HEK293 (cell line): ENCODE data around the gene NSL1.

ENCODE experiments used
- CTCF ChIA-PET: fragments of 350-600 bp; formaldehyde crosslinking; extraction: SDS; loops from one replicate; lab custom pipeline; 2021; ENCODE audit warnings: antibody characterized with exemption; lab: Yijun Ruan, JAX
- POLR2A ChIA-PET: fragments of 300-600 bp; formaldehyde crosslinking; extraction: SDS; loops from one replicate; lab custom pipeline; 2020; ENCODE audit warnings: antibody characterized with exemption, inconsistent platforms; lab: Yijun Ruan, JAX
- H3K27ac ChIP-seq: fragments of 200-500 bp; sonication (Bioruptor generic); 2 replicates; pipeline ENCODE4 v1.5.1; 2014; ENCODE audit warnings: low read depth, low read length, control low read depth, inconsistent platforms; ENCODE audit errors: extremely low read depth
- H3K36me3 ChIP-seq, 2 experiments: fragments of 200-500 bp in 1 of 2; sonication (Bioruptor generic) in 1 of 2; 1 replicate in 1 of 2; 2 replicates in 1 of 2; pipeline ENCODE4 v1.5.1; 2014 to 2017; ENCODE audit warnings: inconsistent platforms in 2 of 2, low read length in 2 of 2; ENCODE audit not compliant: control insufficient read depth in 2 of 2, insufficient read depth in 1 of 2
- H3K4me1 ChIP-seq: fragments of 200-500 bp; sonication (Bioruptor generic); 2 replicates; pipeline ENCODE4 v1.5.1; 2014; ENCODE audit warnings: mild to moderate bottlenecking, low read length, inconsistent platforms; ENCODE audit not compliant: control insufficient read depth, insufficient read depth
- H3K4me3 ChIP-seq: 2 replicates; pipeline ENCODE4 v1.5.1; 2011; ENCODE audit warnings: low read depth, mild to moderate bottlenecking, control low read depth, low read length, moderate library complexity
- H3K9me3 ChIP-seq: fragments of 200-500 bp; sonication (Bioruptor generic); 2 replicates; pipeline ENCODE4 v1.5.1; 2014; ENCODE audit warnings: low read depth, low read length, inconsistent platforms; ENCODE audit not compliant: control insufficient read depth, insufficient read depth
- BCL11B ChIP-seq: fragments of 450-650 bp; formaldehyde crosslinking; IDR thresholded peaks from 2 replicates; pipeline ENCODE4 v1.5.1; 2016; ENCODE audit warnings: low read depth, missing biosample characterization, missing genetic modification characterization
- EGR2 ChIP-seq: fragments of 450-650 bp; formaldehyde crosslinking; IDR thresholded peaks from 2 replicates; pipeline ENCODE4 v1.5.1; 2016; ENCODE audit warnings: low read depth, missing biosample characterization, missing genetic modification characterization
- HOXC10 ChIP-seq: sonication (generic); formaldehyde crosslinking; IDR thresholded peaks from 2 replicates; pipeline ENCODE4 v1.8.1; 2023; ENCODE audit warnings: mild to moderate bottlenecking, missing genetic modification reagents
- KLF10 ChIP-seq: fragments of 450-650 bp; IDR thresholded peaks from 2 replicates; pipeline ENCODE4 v1.5.1; 2018; ENCODE audit warnings: missing biosample characterization, mild to moderate bottlenecking, missing genetic modification characterization
- MYNN ChIP-seq: fragments of 450-650 bp; formaldehyde crosslinking; IDR thresholded peaks from 2 replicates; pipeline ENCODE4 v1.5.1; 2016; ENCODE audit warnings: missing biosample characterization, missing genetic modification characterization, borderline replicate concordance
- SCRT2 ChIP-seq: fragments of 450-650 bp; formaldehyde crosslinking; IDR thresholded peaks from 2 replicates; pipeline ENCODE4 v1.5.1; 2016; ENCODE audit warnings: missing biosample characterization, missing genetic modification characterization
- TRIM28 ChIP-seq: IDR thresholded peaks from 2 replicates; pipeline ENCODE4 v1.6.1; 2011; ENCODE audit warnings: low read length, control low read depth, borderline replicate concordance
- YY1 ChIP-seq: fragments of 450-650 bp; formaldehyde crosslinking; IDR thresholded peaks from 2 replicates; pipeline ENCODE4 v1.5.1; 2018; ENCODE audit warnings: missing biosample characterization, missing genetic modification characterization
- ZBTB20 ChIP-seq: fragments of 450-650 bp; formaldehyde crosslinking; IDR thresholded peaks from 2 replicates; pipeline ENCODE4 v1.5.1; 2016; ENCODE audit warnings: missing biosample characterization, missing genetic modification characterization
- ZBTB21 ChIP-seq: fragments of 450-650 bp; formaldehyde crosslinking; IDR thresholded peaks from 2 replicates; pipeline ENCODE4 v1.5.1; 2017; ENCODE audit warnings: missing biosample characterization, missing genetic modification characterization
- ZBTB8A ChIP-seq: fragments of 450-650 bp; formaldehyde crosslinking; IDR thresholded peaks from 2 replicates; pipeline ENCODE4 v1.5.1; 2016; ENCODE audit warnings: missing biosample characterization, missing genetic modification characterization
- ZFHX2 ChIP-seq: fragments of 450-650 bp; formaldehyde crosslinking; conservative IDR thresholded peaks from 2 replicates; pipeline ENCODE4 v1.5.1; 2016; ENCODE audit warnings: missing biosample characterization, missing genetic modification characterization
- ZFP37 ChIP-seq: fragments of 450-650 bp; formaldehyde crosslinking; IDR thresholded peaks from 2 replicates; pipeline ENCODE4 v1.5.1; 2016; ENCODE audit warnings: missing biosample characterization, missing genetic modification characterization
- ZIC2 ChIP-seq: fragments of 450-650 bp; formaldehyde crosslinking; IDR thresholded peaks from 2 replicates; pipeline ENCODE4 v1.5.1; 2016; ENCODE audit warnings: missing biosample characterization, missing genetic modification characterization
- ZNF140 ChIP-seq: fragments of 450-650 bp; formaldehyde crosslinking; IDR thresholded peaks from 2 replicates; pipeline ENCODE4 v1.5.1; 2016; ENCODE audit warnings: missing biosample characterization, missing genetic modification characterization
- ZNF184 ChIP-seq: fragments of 450-650 bp; IDR thresholded peaks from 2 replicates; pipeline ENCODE4 v1.5.1; 2018; ENCODE audit warnings: missing biosample characterization, mild to moderate bottlenecking, missing genetic modification characterization
- ZNF202 ChIP-seq: fragments of 450-650 bp; formaldehyde crosslinking; IDR thresholded peaks from 2 replicates; pipeline ENCODE4 v1.5.1; 2016; ENCODE audit warnings: missing biosample characterization, missing genetic modification characterization, borderline replicate concordance
- ZNF24 ChIP-seq: fragments of 450-650 bp; formaldehyde crosslinking; IDR thresholded peaks from 2 replicates; pipeline ENCODE4 v1.5.1; 2016; ENCODE audit warnings: missing biosample characterization, missing genetic modification characterization
- ZNF335 ChIP-seq: fragments of 450-650 bp; formaldehyde crosslinking; conservative IDR thresholded peaks from 2 replicates; pipeline ENCODE4 v1.5.1; 2016; ENCODE audit warnings: missing biosample characterization, missing genetic modification characterization
- ZNF366 ChIP-seq: fragments of 450-650 bp; formaldehyde crosslinking; conservative IDR thresholded peaks from 2 replicates; pipeline ENCODE4 v1.5.1; 2016; ENCODE audit warnings: missing biosample characterization, missing genetic modification characterization
- ZNF37A ChIP-seq: fragments of 450-650 bp; IDR thresholded peaks from 2 replicates; pipeline ENCODE4 v1.5.1; 2018; ENCODE audit warnings: missing biosample characterization, missing genetic modification characterization
- ZNF433 ChIP-seq: fragments of 450-650 bp; formaldehyde crosslinking; IDR thresholded peaks from 2 replicates; pipeline ENCODE4 v1.5.1; 2016; ENCODE audit warnings: missing biosample characterization, missing genetic modification characterization, low read depth
- ZNF544 ChIP-seq: fragments of 450-650 bp; formaldehyde crosslinking; IDR thresholded peaks from 2 replicates; pipeline ENCODE4 v1.5.0; 2017; ENCODE audit warnings: missing biosample characterization, missing genetic modification characterization
- ZNF626 ChIP-seq: fragments of 450-650 bp; sonication (Bioruptor Pico); formaldehyde crosslinking; IDR thresholded peaks from 2 replicates; pipeline ENCODE4 v1.5.1; 2018; ENCODE audit warnings: missing biosample characterization, missing genetic modification characterization, inconsistent platforms
- ZNF670 ChIP-seq: fragments of 450-650 bp; formaldehyde crosslinking; IDR thresholded peaks from 2 replicates; pipeline ENCODE4 v1.5.1; 2016; ENCODE audit warnings: missing biosample characterization, missing genetic modification characterization, low read depth
- ZNF677 ChIP-seq: fragments of 450-650 bp; IDR thresholded peaks from 2 replicates; pipeline ENCODE4 v1.5.0; 2018; ENCODE audit warnings: missing biosample characterization, mild to moderate bottlenecking, missing genetic modification characterization, moderate library complexity
- ZNF776 ChIP-seq: fragments of 450-650 bp; formaldehyde crosslinking; IDR thresholded peaks from 2 replicates; pipeline ENCODE4 v1.5.0; 2017; ENCODE audit warnings: missing biosample characterization, missing genetic modification characterization, borderline replicate concordance
- ZNF792 ChIP-seq: fragments of 450-650 bp; formaldehyde crosslinking; IDR thresholded peaks from 2 replicates; pipeline ENCODE4 v1.5.1; 2016; ENCODE audit warnings: missing biosample characterization, missing genetic modification characterization
- ZSCAN16 ChIP-seq: fragments of 450-650 bp; formaldehyde crosslinking; IDR thresholded peaks from 2 replicates; pipeline ENCODE4 v1.5.1; 2016; ENCODE audit warnings: missing biosample characterization, missing genetic modification characterization
- ZSCAN23 ChIP-seq: fragments of 450-650 bp; formaldehyde crosslinking; IDR thresholded peaks from 2 replicates; pipeline ENCODE4 v1.5.1; 2016; ENCODE audit warnings: missing biosample characterization, missing genetic modification characterization
- TF ChIP-seq, protein P1 (sequence below): fragments of 450-650 bp; IDR thresholded peaks from 2 replicates; pipeline ENCODE4 v1.5.1; 2018; ENCODE audit warnings: missing biosample characterization, mild to moderate bottlenecking, missing genetic modification characterization
- TF ChIP-seq, protein P2 (sequence below): fragments of 450-650 bp; formaldehyde crosslinking; IDR thresholded peaks from 2 replicates; pipeline ENCODE4 v1.5.1; 2017; ENCODE audit warnings: missing biosample characterization, missing genetic modification characterization
- TF ChIP-seq, protein P3 (sequence below): fragments of 450-650 bp; formaldehyde crosslinking; IDR thresholded peaks from 2 replicates; pipeline ENCODE4 v1.5.1; 2016; ENCODE audit warnings: missing biosample characterization, missing genetic modification characterization
- TF ChIP-seq, protein P4 (sequence below): fragments of 450-650 bp; formaldehyde crosslinking; IDR thresholded peaks from 2 replicates; pipeline ENCODE4 v1.5.1; 2016; ENCODE audit warnings: missing biosample characterization, missing genetic modification characterization

Gene NSL1

DNA sequence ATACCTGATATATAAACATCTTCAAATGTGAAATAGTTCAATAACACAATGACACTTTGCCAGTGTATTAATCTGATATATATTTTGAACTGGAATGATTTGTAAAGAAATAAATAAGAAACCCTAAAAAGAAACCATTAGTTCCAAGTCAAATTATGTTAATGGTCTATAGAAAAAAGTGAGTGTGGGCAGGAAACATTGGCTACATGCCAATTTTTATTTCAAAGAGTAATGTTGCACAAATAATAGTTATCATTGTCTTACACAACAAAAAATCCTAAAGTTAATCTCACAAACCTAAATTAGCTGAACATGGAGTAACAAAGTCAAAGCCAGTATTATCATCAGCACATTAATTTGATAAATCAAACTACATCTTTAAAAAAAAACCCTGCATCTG lies 54.0 kb downstream of the NSL1 start:
- CTCF ChIA-PET, result interaction anchor here (0.7 to 7.6 kb wide), 9 partner anchors 12 to 703 kb away, joined by 3 to 73 read pairs (median 3); partner anchors contain the start of genes DTL and INTS7

DNA sequence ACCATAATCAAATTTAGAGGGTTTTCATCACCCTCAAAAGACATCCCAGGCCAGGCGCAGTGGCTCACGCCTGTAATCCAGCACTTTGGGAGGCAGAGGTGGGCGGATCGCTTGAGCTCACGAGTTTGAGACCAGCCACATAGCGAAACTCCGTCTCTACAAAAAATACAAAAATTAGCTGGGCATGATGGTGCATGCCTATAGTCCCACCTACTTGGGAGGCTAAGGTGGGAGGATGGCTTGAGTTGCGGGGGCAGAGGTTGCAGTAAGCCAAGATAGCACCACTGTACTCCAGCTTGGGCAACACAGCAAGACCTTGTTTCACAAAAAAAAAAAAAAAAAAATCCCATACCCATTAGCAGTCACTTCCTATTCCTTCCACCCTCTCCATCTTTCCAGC lies 58.5 kb downstream of the NSL1 start:
- CTCF ChIA-PET, result no interaction called here
- TF ChIP-seq ZNF202 (tag by site-specific recombination) (no peak), ZBTB20 (tag by site-specific recombination) (no peak), ZFHX2 (peak; percentile 81), EGR2 (tag by site-specific recombination) (peak; percentile 84), ZNF626 (tag by site-specific recombination) (no peak), SCRT2 (tag by site-specific recombination) (no peak), ZFP37 (tag by site-specific recombination) (no peak), ZSCAN16 (tag by site-specific recombination) (no peak), TRIM28 (no peak), ZIC2 (tag by site-specific recombination) (no peak)
- no peaks in the 10 kb centered on the region for H3K4me1 ChIP-seq
- POLR2A ChIA-PET, result no interaction called here
- no peak overlapping the region for H3K27ac ChIP-seq
- no peak overlapping the region for H3K4me3 ChIP-seq
- H3K36me3 ChIP-seq, result peaks cover 0 to 5% of the 10 kb centered on the region in 2 experiments; a peak in 1 of 3 replicates
- H3K9me3 ChIP-seq, result no peaks in the 10 kb centered on the region

More for the DNA sequence above, 54.0 kb downstream of the NSL1 start:
- Histone ChIP-seq H3K36me3 (peaks cover 0 to 9% of the 10 kb centered on the region in 2 experiments; a peak in 1 of 3 replicates), H3K27ac (no peak overlapping the region), H3K4me1 (no peaks in the 10 kb centered on the region), H3K4me3 (no peak overlapping the region), H3K9me3 (no peaks in the 10 kb centered on the region)
- POLR2A ChIA-PET, result no interaction called here
- TF ChIP-seq, protein P1, sequence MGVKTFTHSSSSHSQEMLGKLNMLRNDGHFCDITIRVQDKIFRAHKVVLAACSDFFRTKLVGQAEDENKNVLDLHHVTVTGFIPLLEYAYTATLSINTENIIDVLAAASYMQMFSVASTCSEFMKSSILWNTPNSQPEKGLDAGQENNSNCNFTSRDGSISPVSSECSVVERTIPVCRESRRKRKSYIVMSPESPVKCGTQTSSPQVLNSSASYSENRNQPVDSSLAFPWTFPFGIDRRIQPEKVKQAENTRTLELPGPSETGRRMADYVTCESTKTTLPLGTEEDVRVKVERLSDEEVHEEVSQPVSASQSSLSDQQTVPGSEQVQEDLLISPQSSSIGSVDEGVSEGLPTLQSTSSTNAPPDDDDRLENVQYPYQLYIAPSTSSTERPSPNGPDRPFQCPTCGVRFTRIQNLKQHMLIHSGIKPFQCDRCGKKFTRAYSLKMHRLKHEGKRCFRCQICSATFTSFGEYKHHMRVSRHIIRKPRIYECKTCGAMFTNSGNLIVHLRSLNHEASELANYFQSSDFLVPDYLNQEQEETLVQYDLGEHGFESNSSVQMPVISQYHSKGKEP, result peak; percentile 52
- TF ChIP-seq, protein P2, sequence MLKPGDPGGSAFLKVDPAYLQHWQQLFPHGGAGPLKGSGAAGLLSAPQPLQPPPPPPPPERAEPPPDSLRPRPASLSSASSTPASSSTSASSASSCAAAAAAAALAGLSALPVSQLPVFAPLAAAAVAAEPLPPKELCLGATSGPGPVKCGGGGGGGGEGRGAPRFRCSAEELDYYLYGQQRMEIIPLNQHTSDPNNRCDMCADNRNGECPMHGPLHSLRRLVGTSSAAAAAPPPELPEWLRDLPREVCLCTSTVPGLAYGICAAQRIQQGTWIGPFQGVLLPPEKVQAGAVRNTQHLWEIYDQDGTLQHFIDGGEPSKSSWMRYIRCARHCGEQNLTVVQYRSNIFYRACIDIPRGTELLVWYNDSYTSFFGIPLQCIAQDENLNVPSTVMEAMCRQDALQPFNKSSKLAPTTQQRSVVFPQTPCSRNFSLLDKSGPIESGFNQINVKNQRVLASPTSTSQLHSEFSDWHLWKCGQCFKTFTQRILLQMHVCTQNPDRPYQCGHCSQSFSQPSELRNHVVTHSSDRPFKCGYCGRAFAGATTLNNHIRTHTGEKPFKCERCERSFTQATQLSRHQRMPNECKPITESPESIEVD (tag by site-specific recombination), result peak; percentile 34; the same call in 1 of the 2 replicates
- TF ChIP-seq MYNN (tag by site-specific recombination) (no peak), KLF10 (tag by site-specific recombination) (peak; percentile 50; the same call in 1 of the 2 replicates), ZNF670 (tag by site-specific recombination) (no peak), ZNF544 (tag by site-specific recombination) (0 out of 2 replicates have a peak, but pooled peaks have one; percentile 43), HOXC10 (CRISPR knock-in tag) (no peak), ZNF140 (tag by site-specific recombination) (no peak), ZNF776 (tag by site-specific recombination) (no peak), ZNF184 (tag by site-specific recombination) (no peak), ZSCAN23 (tag by site-specific recombination) (no peak), YY1 (tag by site-specific recombination) (no peak), ZNF792 (tag by site-specific recombination) (no peak), ZNF335 (tag by site-specific recombination) (no peak), ZNF37A (tag by site-specific recombination) (peak; percentile 61; the same call in 1 of the 2 replicates), ZNF433 (tag by site-specific recombination) (no peak), ZBTB8A (tag by site-specific recombination) (no peak), BCL11B (tag by site-specific recombination) (no peak), ZBTB21 (tag by site-specific recombination) (no peak), ZNF366 (no peak), ZNF24 (tag by site-specific recombination) (no peak), ZNF677 (tag by site-specific recombination) (no peak)
- TF ChIP-seq, protein P3, sequence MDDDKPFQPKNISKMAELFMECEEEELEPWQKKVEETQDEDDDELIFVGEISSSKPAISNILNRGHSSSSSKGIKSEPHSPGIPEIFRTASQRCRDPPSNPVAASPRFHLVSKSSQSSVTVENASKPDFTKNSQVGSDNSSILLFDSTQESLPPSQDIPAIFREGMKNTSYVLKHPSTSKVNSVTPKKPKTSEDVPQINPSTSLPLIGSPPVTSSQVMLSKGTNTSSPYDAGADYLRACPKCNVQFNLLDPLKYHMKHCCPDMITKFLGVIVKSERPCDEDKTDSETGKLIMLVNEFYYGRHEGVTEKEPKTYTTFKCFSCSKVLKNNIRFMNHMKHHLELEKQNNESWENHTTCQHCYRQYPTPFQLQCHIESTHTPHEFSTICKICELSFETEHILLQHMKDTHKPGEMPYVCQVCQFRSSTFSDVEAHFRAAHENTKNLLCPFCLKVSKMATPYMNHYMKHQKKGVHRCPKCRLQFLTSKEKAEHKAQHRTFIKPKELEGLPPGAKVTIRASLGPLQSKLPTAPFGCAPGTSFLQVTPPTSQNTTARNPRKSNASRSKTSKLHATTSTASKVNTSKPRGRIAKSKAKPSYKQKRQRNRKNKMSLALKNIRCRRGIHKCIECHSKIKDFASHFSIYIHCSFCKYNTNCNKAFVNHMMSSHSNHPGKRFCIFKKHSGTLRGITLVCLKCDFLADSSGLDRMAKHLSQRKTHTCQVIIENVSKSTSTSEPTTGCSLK (tag by site-specific recombination), result no peak
- TF ChIP-seq, protein P4, sequence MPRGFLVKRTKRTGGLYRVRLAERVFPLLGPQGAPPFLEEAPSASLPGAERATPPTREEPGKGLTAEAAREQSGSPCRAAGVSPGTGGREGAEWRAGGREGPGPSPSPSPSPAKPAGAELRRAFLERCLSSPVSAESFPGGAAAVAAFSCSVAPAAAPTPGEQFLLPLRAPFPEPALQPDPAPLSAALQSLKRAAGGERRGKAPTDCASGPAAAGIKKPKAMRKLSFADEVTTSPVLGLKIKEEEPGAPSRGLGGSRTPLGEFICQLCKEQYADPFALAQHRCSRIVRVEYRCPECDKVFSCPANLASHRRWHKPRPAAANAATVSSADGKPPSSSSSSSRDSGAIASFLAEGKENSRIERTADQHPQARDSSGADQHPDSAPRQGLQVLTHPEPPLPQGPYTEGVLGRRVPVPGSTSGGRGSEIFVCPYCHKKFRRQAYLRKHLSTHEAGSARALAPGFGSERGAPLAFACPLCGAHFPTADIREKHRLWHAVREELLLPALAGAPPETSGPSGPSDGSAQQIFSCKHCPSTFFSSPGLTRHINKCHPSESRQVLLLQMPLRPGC (tag by site-specific recombination), result no peak
